Left lung (tissue), 10 donors: ENCODE measurements around the gene UNCX. TPM values are rescaled to one million over a fixed set of nuclear protein-coding genes. Genes with fewer than 3 reads are reported as not detected.
"Not testable (repeated sequence)": the region's sequence is repeated elsewhere in the genome, so short reads cannot be mapped to it uniquely, and the experiment has no call there.

Experiments
- ATAC-seq: fragments of 200-7000 bp; cut with Tn5 transposase; one replicate; pipeline ENCODE4 v1.9.1; 2020; ENCODE audit warnings: moderate library complexity
- DNase-seq, 4 donors: peaks; one replicate each; pipeline ENCODE4 v3.0.0-alpha.2; 2013 to 2020
- H3K27ac ChIP-seq, 2 donors: fragments of 200-600 bp; sonication (generic) in 1 of 2; one replicate each; pipeline versions ENCODE4 v1.5.0 to v1.8.0; 2020 to 2021
- H3K27me3 ChIP-seq, 2 donors: fragments of 200-600 bp; sonication (generic) in 1 of 2; one replicate each; pipeline versions ENCODE4 v1.5.0 to v1.8.0; 2020 to 2021
- H3K36me3 ChIP-seq, 2 donors: fragments of 200-600 bp; sonication (generic) in 1 of 2; one replicate each; pipeline versions ENCODE4 v1.5.0 to v1.8.0; 2020 to 2021
- H3K4me1 ChIP-seq, 2 donors: fragments of 200-600 bp; one replicate each; pipeline ENCODE4 v1.8.0; 2021
- H3K4me3 ChIP-seq, 2 donors: fragments of 200-600 bp; sonication (generic) in 1 of 2; one replicate each; pipeline versions ENCODE4 v1.5.0 to v1.8.0; 2020 to 2021; ENCODE audit warnings: mild to moderate bottlenecking in 1 of 2
- H3K9me3 ChIP-seq, 2 donors: fragments of 200-600 bp; sonication (generic) in 1 of 2; one replicate each; pipeline versions ENCODE4 v1.5.0 to v1.8.0; 2020 to 2021
- intact Hi-C, 2 donors: fragments of 100-400 bp; cut with DNase I; formaldehyde crosslinking; loops; one replicate each; pipeline versions ENCODE4 v1.11.2 to v1.14.2; 2022
- polyA plus RNA-seq, 6 donors: library from polyadenylated mRNA; unstranded; fragments of 120-200 nt; gene quantifications; one replicate each; pipeline ENCODE4 v1.2.1, GENCODE V29; 2013; ENCODE audit not compliant: insufficient read length in 6 of 6
- total RNA-seq, 2 donors: library from RNA; stranded (reverse); fragmentation: NEBNext Ultra II Directional; extraction: Animal tissue kit (Norgen Biotek cat#: 25700); gene quantifications; one replicate each; pipeline ENCODE4 v1.2.1, GENCODE V29; 2021
- TF ChIP-seq, protein P1 (sequence below), 2 donors: fragments of 200-600 bp; sonication (generic) in 1 of 2; IDR thresholded peaks; one replicate each; pipeline versions ENCODE4 v1.5.0 to v1.8.0; 2021; ENCODE audit warnings: antibody characterized with exemption in 2 of 2
- donor health status: DM: no; HTN: yes; CAD: no.
- donor health status: DM: no; HTN: no; CAD: no.

UNCX gene
- total and polyA plus RNA-seq, 8 donors, result 0.10 TPM; not detected in 7

DNA sequence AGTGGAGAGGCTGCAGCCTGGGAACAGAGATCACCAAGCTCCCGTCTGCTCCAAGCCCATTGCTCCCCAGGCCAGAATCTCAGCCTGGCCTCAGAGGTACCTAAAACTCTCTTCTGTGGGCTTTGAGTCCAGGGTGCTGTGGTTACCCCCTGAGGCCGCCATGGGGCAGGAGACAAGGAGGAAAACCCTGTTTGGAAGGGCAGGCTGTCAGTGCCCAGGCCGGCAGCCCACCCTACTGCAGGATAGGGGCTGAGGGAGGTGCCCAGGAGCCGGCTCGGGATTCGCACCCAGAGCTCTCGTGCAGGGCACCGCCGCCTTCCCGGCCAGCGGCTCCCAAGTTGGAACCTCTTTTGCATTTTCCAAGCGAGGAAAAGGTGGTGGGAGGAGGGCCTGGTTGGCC is 24.5 kb downstream of the UNCX start:
- TF ChIP-seq, protein P1, sequence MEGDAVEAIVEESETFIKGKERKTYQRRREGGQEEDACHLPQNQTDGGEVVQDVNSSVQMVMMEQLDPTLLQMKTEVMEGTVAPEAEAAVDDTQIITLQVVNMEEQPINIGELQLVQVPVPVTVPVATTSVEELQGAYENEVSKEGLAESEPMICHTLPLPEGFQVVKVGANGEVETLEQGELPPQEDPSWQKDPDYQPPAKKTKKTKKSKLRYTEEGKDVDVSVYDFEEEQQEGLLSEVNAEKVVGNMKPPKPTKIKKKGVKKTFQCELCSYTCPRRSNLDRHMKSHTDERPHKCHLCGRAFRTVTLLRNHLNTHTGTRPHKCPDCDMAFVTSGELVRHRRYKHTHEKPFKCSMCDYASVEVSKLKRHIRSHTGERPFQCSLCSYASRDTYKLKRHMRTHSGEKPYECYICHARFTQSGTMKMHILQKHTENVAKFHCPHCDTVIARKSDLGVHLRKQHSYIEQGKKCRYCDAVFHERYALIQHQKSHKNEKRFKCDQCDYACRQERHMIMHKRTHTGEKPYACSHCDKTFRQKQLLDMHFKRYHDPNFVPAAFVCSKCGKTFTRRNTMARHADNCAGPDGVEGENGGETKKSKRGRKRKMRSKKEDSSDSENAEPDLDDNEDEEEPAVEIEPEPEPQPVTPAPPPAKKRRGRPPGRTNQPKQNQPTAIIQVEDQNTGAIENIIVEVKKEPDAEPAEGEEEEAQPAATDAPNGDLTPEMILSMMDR (IDR thresholded peaks at IDR 0.05), result no peak
- Histone ChIP-seq H3K4me1 (no peaks in the 10 kb centered on the region), H3K27ac (no peak overlapping the region), H3K4me3 (no peak overlapping the region), H3K27me3 (peaks cover 35 to 95% of the 10 kb centered on the region in 2 donors), H3K36me3 (no peaks in the 10 kb centered on the region), H3K9me3 (no peaks in the 10 kb centered on the region)
- no peak for ATAC-seq
- DNase-seq, result no peak
- intact Hi-C loops, result no loop called here

DNA sequence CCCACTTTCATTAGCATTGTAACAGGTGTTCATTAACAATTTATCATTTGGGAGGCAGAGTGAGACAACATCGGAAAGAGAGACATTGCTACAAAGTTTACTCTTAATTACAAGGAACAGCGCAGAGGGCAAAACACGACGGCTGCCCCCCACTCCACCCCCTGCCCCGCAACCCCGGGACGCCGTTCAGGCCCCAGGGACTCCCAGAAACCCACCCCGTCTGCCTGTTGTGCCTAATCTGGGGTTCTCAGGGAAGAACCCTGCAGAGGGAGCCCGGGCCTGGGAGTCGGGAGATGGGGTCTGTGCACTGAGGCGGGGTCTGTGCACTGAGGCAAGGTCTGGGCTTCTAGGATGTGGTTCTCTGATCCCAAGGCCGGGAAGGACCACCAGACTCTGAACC is 25.2 kb downstream of the UNCX start:
- Histone ChIP-seq H3K9me3 (no peaks in the 10 kb centered on the region), H3K27ac (no peak overlapping the region), H3K4me3 (no peak overlapping the region), H3K36me3 (no peaks in the 10 kb centered on the region), H3K4me1 (no peaks in the 10 kb centered on the region), H3K27me3 (peaks cover 31 to 94% of the 10 kb centered on the region in 2 donors)
- DNase-seq (no peak), ATAC-seq (no peak)
- intact Hi-C loops, result no loop called here
- TF ChIP-seq, protein P1 (IDR thresholded peaks at IDR 0.05), result no peak

DNA sequence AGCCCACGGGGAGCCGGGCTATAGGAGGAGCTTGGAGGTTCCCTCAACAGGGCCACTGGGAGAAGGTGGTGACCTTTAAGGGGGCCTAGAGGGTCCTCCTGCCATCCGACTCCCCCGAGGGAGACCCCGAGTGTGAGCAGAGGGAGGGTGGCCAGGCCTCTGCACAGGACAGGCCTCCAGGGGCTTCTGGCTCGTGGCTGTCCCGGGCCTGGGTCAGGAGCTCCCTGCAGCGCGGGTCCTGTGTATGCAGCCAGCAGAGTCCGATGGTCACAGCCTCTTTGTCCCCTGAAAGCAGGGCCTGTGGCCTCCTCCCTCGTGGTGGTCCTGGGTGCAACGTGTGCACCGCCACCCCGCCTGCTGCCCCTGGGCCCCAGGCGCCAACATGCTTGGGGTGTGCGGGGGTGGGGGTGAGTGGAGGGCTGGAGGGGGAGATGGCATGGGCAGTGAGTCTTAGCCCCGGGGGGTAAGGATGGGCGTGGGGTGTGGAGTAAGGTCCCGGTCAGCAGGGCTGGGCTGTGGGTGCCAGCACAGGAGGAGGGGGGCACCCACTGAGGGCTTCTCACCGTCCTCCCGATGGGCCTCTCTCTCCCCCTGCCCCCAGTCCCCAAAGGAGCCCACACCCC is 27.1 kb downstream of the UNCX start:
- intact Hi-C loops, result loop anchor here in 1 of 2 donors (10.0 kb wide), 1 partner anchor 55 kb away; no protein-coding TSS in a partner anchor
- DNase-seq, result no peak
- no peak for ATAC-seq
- Histone ChIP-seq H3K27me3 (peaks cover 14 to 93% of the 10 kb centered on the region in 2 donors), H3K4me1 (no peaks in the 10 kb centered on the region), H3K9me3 (no peaks in the 10 kb centered on the region), H3K27ac (no peak overlapping the region), H3K4me3 (no peak overlapping the region), H3K36me3 (no peaks in the 10 kb centered on the region)
- TF ChIP-seq, protein P1 (IDR thresholded peaks at IDR 0.05), result no peak

DNA sequence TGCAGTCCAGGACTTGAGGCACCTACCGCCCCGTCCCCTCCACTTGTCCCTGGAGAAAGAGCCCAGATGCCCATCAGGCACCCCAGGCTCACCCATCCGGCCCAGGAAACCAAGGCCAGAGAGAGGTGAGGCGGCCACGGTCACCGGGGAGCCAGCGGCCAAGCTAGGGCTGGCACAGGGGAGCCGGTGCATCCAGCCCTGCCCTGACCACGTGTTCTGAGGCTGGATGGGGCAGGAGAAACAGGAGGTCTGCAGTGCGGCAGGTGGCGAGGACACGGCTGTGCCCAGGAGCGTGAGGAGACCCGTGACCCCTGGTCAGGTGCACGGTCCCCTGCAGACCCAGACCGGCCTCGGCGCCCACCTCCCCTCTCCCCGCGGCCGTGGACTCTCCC is 27.6 kb downstream of the UNCX start:
- DNase-seq, result peak in 1 of 4 donors; percentile 73
- peaks cover 9 to 93% of the 10 kb centered on the region in 2 donors for H3K27me3 ChIP-seq
- no peak for ATAC-seq

DNA sequence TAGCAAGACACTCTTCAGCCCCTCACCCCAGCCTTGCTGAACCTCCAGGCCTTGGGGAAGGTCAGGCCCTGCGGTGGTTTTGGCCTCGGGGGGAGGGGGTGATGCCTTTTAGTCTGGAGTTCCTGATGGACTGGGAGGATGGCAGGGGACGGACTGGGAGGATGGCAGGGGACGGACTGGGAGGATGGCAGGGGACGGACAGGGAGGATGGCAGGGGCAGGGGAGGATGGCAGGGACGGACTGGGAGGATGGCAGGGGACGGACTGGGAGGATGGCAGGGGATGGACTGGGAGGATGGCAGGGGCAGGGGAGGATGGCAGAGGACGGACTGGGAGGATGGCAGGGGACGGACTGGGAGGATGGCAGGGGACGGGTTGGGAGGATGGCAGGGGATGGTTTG is 28.4 kb downstream of the UNCX start:
- ATAC-seq, DNase-seq, H3K9me3 ChIP-seq, H3K36me3 ChIP-seq, H3K4me3 ChIP-seq, H3K4me1 ChIP-seq, H3K27ac ChIP-seq: not testable (repeated sequence)
- H3K27me3 ChIP-seq, result peaks cover 1 to 90% of the 10 kb centered on the region in 2 donors
- intact Hi-C loops, result loop anchor here in 1 of 2 donors (10.0 kb wide), 1 partner anchor 56 kb away; no protein-coding TSS in a partner anchor

More for the DNA sequence above, 27.6 kb downstream of the UNCX start:
- Histone ChIP-seq H3K4me1 (no peaks in the 10 kb centered on the region), H3K36me3 (no peaks in the 10 kb centered on the region), H3K27ac (no peak overlapping the region), H3K9me3 (no peaks in the 10 kb centered on the region), H3K4me3 (no peak overlapping the region)
- TF ChIP-seq, protein P1 (IDR thresholded peaks at IDR 0.05), result no peak
- intact Hi-C loops, result loop anchor here in 1 of 2 donors (10.0 kb wide), 1 partner anchor 55 kb away; no protein-coding TSS in a partner anchor
